ENCODE measurements around the gene FIP1L1.

GRCh38 chr4:53355930-53356521, 21.4 kb upstream of the FIP1L1 start:
- no peak for TF ChIP-seq ZBTB21 (CRISPR knock-in tag; IDR thresholded peaks at IDR 0.05; ENCODE audit: borderline replicate concordance)
- no peak for TF ChIP-seq FOXK1 (CRISPR knock-in tag; IDR thresholded peaks at IDR 0.05)
- TF ChIP-seq SMAD4 (CRISPR knock-in tag; IDR thresholded peaks at IDR 0.05), result no peak
- TF ChIP-seq CTCF (IDR thresholded peaks at IDR 0.05), result no peak
- TF ChIP-seq, protein P1, sequence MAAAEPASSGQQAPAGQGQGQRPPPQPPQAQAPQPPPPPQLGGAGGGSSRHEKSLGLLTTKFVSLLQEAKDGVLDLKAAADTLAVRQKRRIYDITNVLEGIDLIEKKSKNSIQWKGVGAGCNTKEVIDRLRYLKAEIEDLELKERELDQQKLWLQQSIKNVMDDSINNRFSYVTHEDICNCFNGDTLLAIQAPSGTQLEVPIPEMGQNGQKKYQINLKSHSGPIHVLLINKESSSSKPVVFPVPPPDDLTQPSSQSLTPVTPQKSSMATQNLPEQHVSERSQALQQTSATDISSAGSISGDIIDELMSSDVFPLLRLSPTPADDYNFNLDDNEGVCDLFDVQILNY (CRISPR knock-in tag; IDR thresholded peaks at IDR 0.05), result no peak
- no peak for TF ChIP-seq CREM (CRISPR knock-in tag; IDR thresholded peaks at IDR 0.05)
- no peak for TF ChIP-seq ZNF232 (CRISPR knock-in tag; IDR thresholded peaks at IDR 0.05)
- TF ChIP-seq ZNF121 (CRISPR knock-in tag; IDR thresholded peaks at IDR 0.05), result no peak

Data from WTC11 (cell line).